ENCODE measurements around the gene ELMOD3.
A peak's percentile ranks its signal among the peaks of the same experiment; 100 is the strongest.
"Not testable (repeated sequence)": the region's sequence is repeated elsewhere in the genome, so short reads cannot be mapped to it uniquely, and the experiment has no call there.

The ELMOD3 gene

GRCh38 chr2:85435981-85436835 is 81.6 kb downstream of the ELMOD3 start:
- H3K4me3 ChIP-seq (ENCODE audit: low read depth, low read length) = no peak overlapping the region
- no peak for DNase-seq (ENCODE audit: low read depth)

- no peak overlapping the region for H3K4me3 ChIP-seq (ENCODE audit: low read depth, low read length)
- DNase-seq (ENCODE audit: low read depth) = no peak
Observed at GRCh38 chr2:85436836-85437487, 82.4 kb downstream of the ELMOD3 start.

GRCh38 chr2:85437488-85438200 is 83.1 kb downstream of the ELMOD3 start:
- no peak for DNase-seq (ENCODE audit: low read depth)
- peak overlapping the region; percentile 29 for H3K4me3 ChIP-seq (ENCODE audit: low read depth, low read length)

DNA sequence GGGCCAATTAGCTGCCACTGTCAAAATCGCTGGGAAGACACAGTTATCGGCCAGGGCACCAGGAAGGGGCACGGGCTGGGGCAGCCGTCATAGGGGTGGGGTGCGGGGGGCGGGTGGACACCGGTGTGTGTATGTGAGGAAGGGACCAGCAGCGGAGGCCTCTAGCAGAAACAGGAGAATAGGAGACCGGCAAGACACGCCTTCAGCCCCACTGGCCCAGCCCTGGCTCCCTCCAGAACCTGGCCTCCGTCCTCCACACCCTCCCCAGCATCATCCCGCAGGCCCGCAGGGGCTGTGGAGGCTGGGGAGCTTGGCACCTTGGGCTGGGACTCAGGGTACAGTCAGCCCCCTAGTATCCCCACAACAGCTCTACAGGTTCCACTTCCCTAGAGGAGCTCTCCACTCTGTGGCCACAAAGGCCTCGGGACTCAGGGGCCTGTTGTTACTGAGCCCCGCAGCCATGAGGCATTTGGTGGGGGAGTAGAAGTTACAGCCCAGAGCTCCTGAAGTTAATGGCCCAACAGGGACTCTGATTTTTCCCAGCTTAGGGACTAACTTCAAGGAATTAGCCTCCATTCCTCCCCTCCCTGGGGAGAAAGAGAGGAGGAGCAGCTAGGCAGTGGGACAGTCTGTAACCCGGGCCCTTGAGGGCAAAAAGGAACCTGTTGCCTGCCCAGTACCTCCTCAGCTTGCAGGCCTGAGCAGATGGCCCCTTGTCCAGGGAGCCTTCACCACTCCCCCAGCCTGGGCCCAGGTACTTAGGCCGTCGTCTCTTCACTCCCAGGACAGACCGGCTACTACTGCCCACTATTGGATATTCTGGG is 83.8 kb downstream of the ELMOD3 start:
- H3K4me3 ChIP-seq (ENCODE audit: low read depth, low read length) = peak overlapping the region; percentile 11
- DNase-seq (ENCODE audit: low read depth) = no peak

DNA sequence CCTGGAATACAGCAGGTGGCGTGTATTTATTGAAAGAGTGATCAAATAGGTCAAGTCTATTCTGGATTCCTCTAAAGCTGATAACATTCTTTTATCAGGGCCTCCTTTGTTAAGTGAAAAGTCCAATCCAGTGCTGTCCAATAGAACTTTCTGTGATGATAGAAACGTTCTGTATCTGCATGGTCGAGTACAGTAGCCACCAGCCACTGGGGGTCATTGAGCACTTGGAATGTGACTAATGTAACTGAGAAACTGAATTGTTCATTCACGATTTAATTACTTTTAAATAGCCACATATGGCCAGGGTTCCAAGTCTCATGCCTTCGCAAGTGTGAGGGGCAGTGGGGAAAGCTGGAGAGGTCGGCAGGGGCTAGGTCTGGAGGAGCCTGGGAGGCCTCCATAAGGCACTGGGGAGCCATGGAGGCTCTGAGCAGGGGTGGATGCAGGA is 84.5 kb downstream of the ELMOD3 start:
- no peak for DNase-seq (ENCODE audit: low read depth)
- H3K4me3 ChIP-seq (ENCODE audit: low read depth, low read length) = no peak overlapping the region

- DNase-seq (ENCODE audit: low read depth); H3K4me3 ChIP-seq (ENCODE audit: low read depth, low read length): not testable (repeated sequence)
Observed at GRCh38 chr2:85439569-85439968, 85.0 kb downstream of the ELMOD3 start.

DNA sequence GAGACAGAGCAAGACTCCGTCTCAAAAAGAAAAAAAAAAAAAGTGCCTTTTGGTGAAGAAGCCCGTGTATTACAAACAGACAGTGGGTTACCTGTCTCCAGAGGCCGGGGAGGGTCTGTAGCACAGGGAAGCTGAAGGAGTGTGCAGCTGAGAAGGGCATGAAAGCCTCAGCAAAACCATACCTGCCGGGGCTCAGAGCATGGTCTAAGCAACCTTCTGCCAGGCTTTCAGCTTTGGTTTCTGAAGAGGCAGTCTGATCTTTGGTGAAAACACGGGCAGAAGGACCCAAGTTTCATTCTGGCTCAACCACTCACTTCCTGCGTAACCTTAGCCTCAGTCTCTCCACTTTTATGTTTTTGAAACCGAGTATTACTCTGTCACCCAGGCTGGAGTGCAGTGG is 85.4 kb downstream of the ELMOD3 start:
- H3K4me3 ChIP-seq (ENCODE audit: low read depth, low read length) = no peak overlapping the region
- DNase-seq (ENCODE audit: low read depth) = no peak

GRCh38 chr2:85440729-85441128 is 86.2 kb downstream of the ELMOD3 start:
- H3K4me3 ChIP-seq (ENCODE audit: low read depth, low read length) = no peak overlapping the region
- DNase-seq (ENCODE audit: low read depth) = no peak
